ENCODE data around the gene SLC22A14.
"Not testable (repeated sequence)": the region's sequence is repeated elsewhere in the genome, so short reads cannot be mapped to it uniquely, and the experiment has no call there.

SLC22A14 gene

DNA sequence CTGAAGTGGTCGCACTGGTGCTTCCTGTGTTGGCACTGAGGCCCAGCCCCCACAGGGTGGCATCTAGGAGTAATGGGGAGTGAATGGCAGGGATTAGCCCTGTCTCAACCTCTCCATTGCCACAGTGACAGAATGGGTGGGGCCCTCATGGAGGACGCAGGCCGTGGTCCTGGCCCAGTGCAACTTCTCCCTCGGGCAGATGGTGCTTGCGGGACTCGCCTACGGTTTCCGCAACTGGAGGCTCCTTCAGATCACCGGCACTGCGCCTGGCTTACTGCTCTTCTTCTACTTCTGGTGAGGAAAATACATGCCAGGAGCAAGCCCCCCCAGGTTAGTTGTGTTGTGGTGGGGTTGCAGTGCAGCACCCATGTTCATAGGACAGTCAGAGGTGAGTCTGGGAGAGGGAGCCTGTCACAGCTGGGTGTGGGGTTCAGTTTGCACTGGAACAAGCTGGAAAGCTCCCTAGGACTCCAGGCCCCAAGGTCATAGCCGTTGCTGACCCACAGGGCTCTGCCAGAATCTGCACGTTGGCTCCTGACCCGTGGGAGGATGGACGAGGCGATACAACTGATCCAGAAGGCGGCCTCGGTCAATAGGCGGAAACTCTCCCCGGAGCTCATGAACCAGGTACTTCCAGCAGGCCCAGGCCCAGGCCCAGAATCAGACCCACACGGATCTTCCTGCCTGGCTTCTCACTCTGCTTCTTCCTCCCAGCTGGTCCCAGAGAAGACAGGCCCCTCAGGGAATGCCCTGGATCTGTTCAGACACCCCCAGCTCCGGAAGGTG, 7.0 kb upstream of the SLC22A14 start:
- DNase-seq: no peak

- no peak for DNase-seq
Observed at GRCh38 chr3:38275658-38276057, 6.4 kb upstream of the SLC22A14 start.

DNA sequence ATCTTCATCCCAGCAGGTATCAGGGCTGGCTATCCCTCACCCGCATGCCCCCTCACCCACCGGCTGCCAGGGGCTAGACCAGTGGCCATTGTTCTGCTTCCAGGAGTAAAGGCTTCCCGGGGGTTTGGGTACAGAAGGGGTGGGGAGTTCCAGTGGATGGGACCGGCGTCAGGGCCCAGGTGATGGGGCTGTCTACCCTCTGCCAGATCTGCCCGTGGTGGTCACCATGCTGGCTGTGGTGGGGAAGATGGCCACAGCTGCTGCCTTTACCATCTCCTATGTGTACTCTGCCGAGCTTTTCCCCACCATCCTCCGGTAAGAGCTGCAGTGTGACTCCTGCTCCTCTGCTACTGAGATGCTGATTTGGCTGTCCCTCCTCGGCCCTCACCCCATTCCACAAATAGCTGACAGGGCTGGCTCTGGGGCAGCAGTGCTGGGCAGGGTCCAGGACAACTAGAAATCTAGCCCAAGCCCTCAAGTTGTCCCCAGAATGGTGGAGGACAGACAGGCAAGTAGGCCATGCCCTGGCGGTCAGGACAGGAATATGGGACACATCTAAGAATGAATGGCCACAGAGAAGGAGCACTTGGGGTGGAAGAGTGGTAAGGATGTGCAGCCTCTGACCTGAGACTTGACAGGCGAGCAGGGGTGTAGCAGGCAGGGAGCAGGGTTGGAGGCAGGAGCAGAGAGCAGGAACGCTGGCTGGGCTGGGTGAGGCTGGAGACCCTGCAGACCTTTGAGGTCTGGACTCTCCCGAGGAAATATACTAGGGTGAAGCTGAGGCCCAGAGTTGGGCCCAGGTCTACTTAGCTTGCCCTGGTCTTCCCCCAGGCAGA, 5.8 kb upstream of the SLC22A14 start:
- no peak for DNase-seq

DNA sequence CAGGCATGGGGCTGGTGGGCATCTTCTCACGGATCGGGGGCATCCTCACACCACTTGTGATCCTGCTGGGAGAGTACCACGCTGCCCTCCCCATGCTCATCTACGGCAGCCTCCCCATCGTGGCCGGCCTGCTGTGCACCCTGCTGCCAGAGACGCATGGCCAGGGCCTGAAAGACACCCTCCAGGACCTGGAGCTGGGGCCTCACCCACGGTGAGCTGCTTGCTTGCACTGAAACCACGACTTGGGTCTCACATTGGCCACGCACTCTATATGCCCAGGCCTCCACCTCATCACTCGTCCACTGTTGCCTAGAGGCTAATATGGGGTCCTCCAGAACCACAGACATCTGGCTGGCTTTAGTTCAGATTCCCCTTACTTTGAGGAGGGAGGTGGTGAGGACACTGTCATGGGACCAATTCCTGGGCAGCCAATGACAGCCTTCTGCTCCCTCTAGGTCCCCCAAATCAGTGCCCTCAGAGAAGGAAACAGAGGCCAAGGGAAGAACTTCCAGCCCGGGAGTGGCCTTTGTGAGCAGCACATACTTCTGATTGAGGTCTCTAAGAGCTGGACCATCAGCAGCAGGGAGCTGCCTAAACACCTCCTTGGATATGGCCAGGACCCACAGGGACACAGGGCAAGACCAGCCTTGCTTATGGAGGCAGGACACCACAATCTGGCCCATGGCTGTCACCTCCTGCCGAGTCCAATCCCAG, 5.0 kb upstream of the SLC22A14 start:
- no peak for DNase-seq

DNA sequence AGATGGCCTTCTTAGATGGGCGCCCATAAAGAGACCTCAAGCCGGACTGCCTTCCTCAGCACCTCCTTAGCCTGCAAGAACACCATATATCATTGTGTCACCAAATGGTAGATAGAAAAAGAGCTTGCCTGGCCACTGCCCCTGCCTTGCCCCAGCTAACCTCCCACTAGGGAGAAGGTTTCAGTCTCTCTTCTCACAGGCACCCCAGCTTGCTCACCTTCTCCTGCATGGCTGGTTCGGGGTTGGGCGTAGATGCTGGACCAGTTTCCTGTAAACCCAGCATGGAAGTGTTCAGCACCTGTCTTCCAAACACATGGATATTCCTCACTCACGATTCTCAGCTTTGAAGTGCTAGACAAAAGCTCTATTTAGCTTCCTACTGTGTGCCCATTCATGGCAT, 3.3 kb upstream of the SLC22A14 start:
- no peak for DNase-seq

- no peak for DNase-seq
Observed at GRCh38 chr3:38283810-38284755, 2.0 kb downstream of the SLC22A14 start.

DNA sequence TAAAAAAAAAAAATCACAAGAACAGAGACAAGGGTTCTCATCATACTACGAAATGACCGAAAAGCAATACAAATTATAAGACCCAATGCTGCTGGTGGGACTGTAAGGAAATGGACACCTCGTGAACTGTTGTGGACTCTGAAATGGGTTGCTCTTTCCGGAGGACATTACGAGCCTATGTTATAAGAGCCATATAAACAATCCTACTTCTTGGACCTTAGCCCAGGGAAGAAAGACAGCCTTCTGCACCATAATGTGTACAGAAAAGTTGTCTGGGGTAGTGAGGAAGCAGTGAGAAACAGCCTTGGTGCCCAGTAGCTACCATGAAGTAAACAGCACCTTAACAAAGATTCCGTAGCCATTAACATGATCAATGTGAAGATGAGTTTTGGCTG, 2.7 kb downstream of the SLC22A14 start:
- no peak for DNase-seq

GRCh38 chr3:38289286-38290217, 7.5 kb downstream of the SLC22A14 start:
- DNase-seq: not testable (repeated sequence)

DNA sequence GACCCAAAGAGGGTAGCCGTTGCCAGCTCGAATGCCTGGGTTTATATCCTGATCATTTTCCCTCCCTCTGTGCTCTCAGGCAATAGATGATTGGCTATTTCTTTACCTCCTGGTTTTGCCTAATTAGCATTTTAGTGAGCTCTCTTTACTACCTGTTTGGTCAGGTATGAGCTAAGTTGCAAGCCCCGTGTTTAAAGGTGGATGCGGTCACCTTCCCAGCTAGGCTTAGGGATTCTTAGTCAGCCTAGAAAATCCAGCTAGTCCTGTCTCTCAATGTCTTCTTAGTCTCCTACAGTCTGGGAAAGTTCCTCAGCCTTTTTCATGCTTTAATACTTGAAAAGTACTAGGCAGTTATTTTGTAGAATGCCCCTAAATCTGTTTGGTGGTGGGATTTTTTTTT, 15.0 kb downstream of the SLC22A14 start:
- not testable (repeated sequence) for DNase-seq

- no peak for DNase-seq
Observed at GRCh38 chr3:38297537-38297936, 15.4 kb downstream of the SLC22A14 start.

GRCh38 chr3:38297947-38298711, 16.0 kb downstream of the SLC22A14 start:
- no peak for DNase-seq

DNA sequence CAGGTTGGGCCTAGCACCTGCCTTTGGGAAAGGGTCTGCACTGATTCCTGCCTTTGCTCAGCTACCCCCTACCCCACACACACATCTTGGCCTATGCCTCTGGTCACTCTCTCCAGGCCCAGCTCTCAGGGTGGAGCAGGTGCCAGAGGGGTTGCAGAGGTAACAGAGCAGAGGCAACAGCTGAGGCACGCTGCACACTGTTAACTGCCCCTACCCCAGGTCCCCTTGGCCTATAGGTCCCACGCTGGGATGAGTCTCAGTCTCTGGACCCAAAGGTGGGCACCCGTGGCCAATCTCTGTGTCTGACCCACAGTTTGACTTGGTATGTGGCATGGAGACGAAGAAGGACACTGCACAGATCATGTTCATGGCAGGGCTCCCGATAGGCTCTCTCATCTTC, 24.8 kb downstream of the SLC22A14 start:
- no peak for DNase-seq

GRCh38 chr3:38307599-38307998, 25.5 kb downstream of the SLC22A14 start:
- DNase-seq: no peak

- DNase-seq: no peak
Observed at GRCh38 chr3:38308456-38308855, 26.4 kb downstream of the SLC22A14 start.

- DNase-seq: no peak
Observed at GRCh38 chr3:38311476-38311875, 29.4 kb downstream of the SLC22A14 start.

DNA sequence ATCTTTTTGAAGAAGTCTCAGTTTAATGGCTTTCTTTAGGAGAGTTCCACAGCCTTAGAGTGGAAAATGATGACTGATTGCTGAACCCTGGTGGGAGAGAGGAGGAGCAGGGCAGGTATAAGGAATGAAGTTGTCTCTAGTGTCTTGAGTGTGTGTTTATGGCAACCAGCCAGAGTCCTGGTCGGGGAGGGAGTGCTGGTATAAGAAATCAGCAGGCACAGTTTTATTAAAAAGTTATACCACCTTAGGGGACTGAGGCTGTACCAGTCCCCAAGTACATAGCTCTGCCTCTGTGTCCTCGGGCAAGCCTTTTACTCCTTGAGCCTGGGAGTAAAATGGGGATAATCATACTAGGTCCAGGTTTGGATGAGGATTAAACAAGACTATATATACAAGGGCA, 29.8 kb downstream of the SLC22A14 start:
- no peak for DNase-seq

- DNase-seq: no peak
Observed at GRCh38 chr3:38312356-38312755, 30.3 kb downstream of the SLC22A14 start.

GRCh38 chr3:38313263-38313662, 31.2 kb downstream of the SLC22A14 start:
- no peak for DNase-seq

GRCh38 chr3:38313695-38314094, 31.6 kb downstream of the SLC22A14 start:
- DNase-seq: no peak

DNA sequence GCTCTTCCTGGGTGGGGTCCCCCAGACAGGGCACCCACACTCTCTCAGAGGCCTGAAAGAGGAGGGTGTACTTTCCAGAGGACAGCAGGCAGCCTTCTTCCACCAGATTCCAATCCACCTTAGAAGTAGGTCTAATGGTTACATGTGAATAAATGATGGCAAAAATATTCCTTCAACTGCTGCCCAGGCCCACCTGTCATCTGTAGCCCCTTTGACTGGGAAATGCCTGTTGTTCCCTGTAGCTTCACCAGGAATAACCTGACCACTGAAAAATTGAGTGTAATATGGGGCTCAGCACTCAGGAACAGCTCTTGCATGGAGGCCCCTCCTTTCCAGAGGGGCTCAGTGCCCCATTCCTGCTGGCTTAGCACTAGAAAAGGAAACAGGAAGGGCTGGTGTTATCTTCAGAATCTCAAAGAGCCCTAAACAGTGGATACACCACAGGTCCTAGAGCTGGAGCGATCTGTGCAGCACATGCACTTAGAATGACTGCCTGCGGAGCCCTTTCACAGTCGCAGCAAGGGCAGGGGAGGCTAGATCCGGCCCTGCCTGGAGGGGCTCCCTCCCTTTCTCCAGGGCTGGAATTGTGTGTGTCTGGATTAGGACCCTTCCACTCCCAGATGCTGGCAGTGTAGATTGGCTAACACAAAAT, 32.1 kb downstream of the SLC22A14 start:
- no peak for DNase-seq
